Activated B cell treated with CpG ODN at 0.5 μM for 24 hours (primary cell): ENCODE results near the gene BCORL1. TPM values are rescaled to one million over a fixed set of nuclear protein-coding genes. Genes with fewer than 3 reads are reported as not detected.

Experiments
- ATAC-seq: fragments of 200-7000 bp; cut with Tn5 transposase; one replicate; pipeline ENCODE4 v1.10.0; 2021; ENCODE audit warnings: low read depth, mild to moderate bottlenecking, moderate library complexity
- CTCF ChIA-PET: fragments of 350-600 bp; sonication (Branson Sonifier 250); formaldehyde crosslinking; loops from one replicate; lab custom pipeline; 2021; ENCODE audit warnings: antibody characterized with exemption; lab: Charles Lee
- POLR2A ChIA-PET: fragments of 350-600 bp; sonication (Branson Sonifier 250); formaldehyde crosslinking; loops from one replicate; lab custom pipeline; 2021; ENCODE audit warnings: antibody characterized with exemption; lab: Charles Lee
- DNase-seq: peaks from one replicate; pipeline ENCODE4 v3.0.0; 2022
- H3K27ac Mint-ChIP-seq: one replicate; pipeline ENCODE4 v1.8.0; 2020; ENCODE audit warnings: mixed read lengths
- H3K27me3 Mint-ChIP-seq: one replicate; pipeline ENCODE4 v1.8.0; 2021; ENCODE audit warnings: mixed read lengths
- H3K36me3 Mint-ChIP-seq: one replicate; pipeline ENCODE4 v1.8.0; 2021; ENCODE audit warnings: low read depth, mixed read lengths
- H3K4me1 Mint-ChIP-seq: one replicate; pipeline ENCODE4 v1.8.0; 2021; ENCODE audit warnings: mixed read lengths
- H3K4me3 Mint-ChIP-seq: one replicate; pipeline ENCODE4 v1.8.0; 2020; ENCODE audit warnings: mild to moderate bottlenecking, mixed read lengths
- H3K9me3 Mint-ChIP-seq: one replicate; pipeline ENCODE4 v1.8.0; 2020; ENCODE audit warnings: mixed read lengths
- intact Hi-C: fragments of 100-400 bp; cut with micrococcal nuclease; formaldehyde crosslinking; loops from one replicate; pipeline ENCODE4 v1.15.1; 2024
- total RNA-seq: library from RNA; stranded (reverse); gene quantifications from 2 replicates; pipeline ENCODE4 v1.2.3, GENCODE V29; 2022
- TF ChIP-seq, protein P1 (sequence below): fragments of 200-600 bp; IDR thresholded peaks from one replicate; pipeline ENCODE4 v1.8.0; 2022; ENCODE audit warnings: antibody characterized with exemption, mild to moderate bottlenecking

BCORL1 gene
- total RNA-seq, 1 donor from 2014 or later = 8.0 TPM

- H3K4me1 Mint-ChIP-seq = no peaks in the 10 kb centered on the region
- H3K9me3 Mint-ChIP-seq = no peaks in the 10 kb centered on the region
- intact Hi-C loops = no loop called here
- DNase-seq (no peak), ATAC-seq (no peak)
- H3K27ac Mint-ChIP-seq = no peak overlapping the region
- H3K4me3 Mint-ChIP-seq = no peak overlapping the region
- ChIA-PET POLR2A (no interaction called here), CTCF (interaction anchor here (0.7 kb wide), 1 partner anchor 112 kb away, joined by 7 read pairs; no protein-coding TSS in a partner anchor)
- no peaks in the 10 kb centered on the region for H3K27me3 Mint-ChIP-seq
- H3K36me3 Mint-ChIP-seq = peaks cover 38% of the 10 kb centered on the region
- TF ChIP-seq, protein P1, sequence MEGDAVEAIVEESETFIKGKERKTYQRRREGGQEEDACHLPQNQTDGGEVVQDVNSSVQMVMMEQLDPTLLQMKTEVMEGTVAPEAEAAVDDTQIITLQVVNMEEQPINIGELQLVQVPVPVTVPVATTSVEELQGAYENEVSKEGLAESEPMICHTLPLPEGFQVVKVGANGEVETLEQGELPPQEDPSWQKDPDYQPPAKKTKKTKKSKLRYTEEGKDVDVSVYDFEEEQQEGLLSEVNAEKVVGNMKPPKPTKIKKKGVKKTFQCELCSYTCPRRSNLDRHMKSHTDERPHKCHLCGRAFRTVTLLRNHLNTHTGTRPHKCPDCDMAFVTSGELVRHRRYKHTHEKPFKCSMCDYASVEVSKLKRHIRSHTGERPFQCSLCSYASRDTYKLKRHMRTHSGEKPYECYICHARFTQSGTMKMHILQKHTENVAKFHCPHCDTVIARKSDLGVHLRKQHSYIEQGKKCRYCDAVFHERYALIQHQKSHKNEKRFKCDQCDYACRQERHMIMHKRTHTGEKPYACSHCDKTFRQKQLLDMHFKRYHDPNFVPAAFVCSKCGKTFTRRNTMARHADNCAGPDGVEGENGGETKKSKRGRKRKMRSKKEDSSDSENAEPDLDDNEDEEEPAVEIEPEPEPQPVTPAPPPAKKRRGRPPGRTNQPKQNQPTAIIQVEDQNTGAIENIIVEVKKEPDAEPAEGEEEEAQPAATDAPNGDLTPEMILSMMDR = no peak
Observed at GRCh38 chrX:130034178-130034577, 51.7 kb downstream of the BCORL1 start.

GRCh38 chrX:130039847-130040246, 57.4 kb downstream of the BCORL1 start:
- Mint-ChIP-seq H3K9me3 (no peaks in the 10 kb centered on the region), H3K27ac (no peak overlapping the region), H3K27me3 (no peaks in the 10 kb centered on the region), H3K4me1 (no peaks in the 10 kb centered on the region), H3K4me3 (no peak overlapping the region), H3K36me3 (peaks cover 37% of the 10 kb centered on the region)
- DNase-seq (no peak), ATAC-seq (no peak)
- POLR2A ChIA-PET = no interaction called here
- CTCF ChIA-PET = interaction anchor here (1.1 to 1.2 kb wide), 2 partner anchors 13 to 21 kb away, joined by 3 read pairs; no protein-coding TSS in a partner anchor
- intact Hi-C loops = no loop called here
- TF ChIP-seq, protein P1 = no peak

DNA sequence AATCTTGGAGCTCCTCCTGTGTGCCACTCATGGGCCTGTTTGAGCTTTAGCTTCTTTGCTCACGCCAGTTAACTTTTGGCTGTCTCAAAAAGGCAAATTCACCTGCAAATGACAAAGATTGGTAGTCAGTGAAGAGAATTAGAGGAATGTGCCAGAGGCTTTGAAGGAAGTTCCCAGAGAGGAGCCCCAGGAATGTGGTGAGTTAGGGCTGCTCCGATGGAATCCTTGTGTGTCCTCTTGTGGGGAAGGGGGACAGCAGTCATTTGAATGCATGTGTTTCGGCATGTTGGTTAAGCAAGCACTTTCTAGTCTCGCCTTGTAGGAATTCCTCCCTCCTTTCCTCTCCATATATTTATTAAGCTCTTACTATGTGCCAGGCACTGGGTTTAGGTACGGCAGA, 65.0 kb downstream of the BCORL1 start:
- H3K27ac Mint-ChIP-seq = no peak overlapping the region
- POLR2A ChIA-PET = no interaction called here
- no peak for ATAC-seq

GRCh38 chrX:130048686-130049222, 66.3 kb downstream of the BCORL1 start:
- DNase-seq (no peak), ATAC-seq (no peak)
- ChIA-PET POLR2A (no interaction called here), CTCF (no interaction called here)
- H3K4me3 Mint-ChIP-seq = no peak overlapping the region
- no peak overlapping the region for H3K27ac Mint-ChIP-seq
- H3K9me3 Mint-ChIP-seq = no peaks in the 10 kb centered on the region
- intact Hi-C loops = no loop called here
- TF ChIP-seq, protein P1 = no peak
- peaks cover 44% of the 10 kb centered on the region for H3K36me3 Mint-ChIP-seq
- H3K4me1 Mint-ChIP-seq = no peaks in the 10 kb centered on the region
- no peaks in the 10 kb centered on the region for H3K27me3 Mint-ChIP-seq

More for the DNA sequence above, 65.0 kb downstream of the BCORL1 start:
- Mint-ChIP-seq H3K9me3 (no peaks in the 10 kb centered on the region), H3K4me3 (no peak overlapping the region), H3K4me1 (no peaks in the 10 kb centered on the region), H3K27me3 (no peaks in the 10 kb centered on the region), H3K36me3 (peaks cover 38% of the 10 kb centered on the region)
- intact Hi-C loops = no loop called here
- TF ChIP-seq, protein P1 = no peak
- CTCF ChIA-PET = no interaction called here
- no peak for DNase-seq

DNA sequence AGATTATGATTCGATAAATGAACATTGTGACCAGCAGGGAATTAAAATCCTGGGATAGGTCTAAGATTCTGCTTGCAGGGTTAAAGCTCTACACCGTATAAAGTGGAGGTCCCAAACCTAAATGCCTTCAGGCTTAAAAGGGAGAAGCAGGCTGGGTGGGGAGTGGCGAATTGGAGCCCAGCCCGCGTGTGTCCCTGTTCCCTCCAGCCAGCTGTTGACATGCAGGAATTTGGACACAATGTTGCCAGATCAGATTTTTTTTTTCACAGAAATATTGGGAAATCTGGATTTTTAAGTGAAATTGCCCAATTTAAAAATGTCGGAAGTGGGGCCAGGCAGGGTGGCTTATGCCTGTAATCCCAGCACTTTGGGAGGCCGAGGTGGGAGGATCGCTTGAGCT, 67.4 kb downstream of the BCORL1 start:
- TF ChIP-seq, protein P1 = no peak
- Mint-ChIP-seq H3K27me3 (no peaks in the 10 kb centered on the region), H3K4me1 (no peaks in the 10 kb centered on the region), H3K9me3 (no peaks in the 10 kb centered on the region), H3K4me3 (no peak overlapping the region), H3K27ac (no peak overlapping the region), H3K36me3 (peaks cover 47% of the 10 kb centered on the region)
- DNase-seq = no peak
- ChIA-PET CTCF (interaction anchor here (0.7 kb wide), 1 partner anchor 766 kb away, joined by 3 read pairs; no protein-coding TSS in a partner anchor), POLR2A (no interaction called here)
- no peak for ATAC-seq
- intact Hi-C loops = no loop called here
